Fibroblast of mammary gland (primary cell): ENCODE measurements around the gene GYS2.
"Not testable (repeated sequence)": the region's sequence is repeated elsewhere in the genome, so short reads cannot be mapped to it uniquely, and the experiment has no call there.

ENCODE experiments used
- DNase-seq: peaks from one replicate; pipeline ENCODE4 v3.0.0-alpha.2; 2010; ENCODE audit warnings: low read depth
- H3K4me3 ChIP-seq: 2 replicates; pipeline ENCODE4 v1.5.1; 2011; ENCODE audit warnings: low read depth, mild to moderate bottlenecking, low read length, moderate library complexity; ENCODE audit not compliant: control insufficient read depth
- TF ChIP-seq, protein P1 (sequence below): conservative IDR thresholded peaks from 2 replicates; pipeline ENCODE4 v1.5.1; 2011; ENCODE audit warnings: low read depth, low read length, inconsistent platforms; ENCODE audit not compliant: control insufficient read depth, insufficient read depth

Gene GYS2

DNA sequence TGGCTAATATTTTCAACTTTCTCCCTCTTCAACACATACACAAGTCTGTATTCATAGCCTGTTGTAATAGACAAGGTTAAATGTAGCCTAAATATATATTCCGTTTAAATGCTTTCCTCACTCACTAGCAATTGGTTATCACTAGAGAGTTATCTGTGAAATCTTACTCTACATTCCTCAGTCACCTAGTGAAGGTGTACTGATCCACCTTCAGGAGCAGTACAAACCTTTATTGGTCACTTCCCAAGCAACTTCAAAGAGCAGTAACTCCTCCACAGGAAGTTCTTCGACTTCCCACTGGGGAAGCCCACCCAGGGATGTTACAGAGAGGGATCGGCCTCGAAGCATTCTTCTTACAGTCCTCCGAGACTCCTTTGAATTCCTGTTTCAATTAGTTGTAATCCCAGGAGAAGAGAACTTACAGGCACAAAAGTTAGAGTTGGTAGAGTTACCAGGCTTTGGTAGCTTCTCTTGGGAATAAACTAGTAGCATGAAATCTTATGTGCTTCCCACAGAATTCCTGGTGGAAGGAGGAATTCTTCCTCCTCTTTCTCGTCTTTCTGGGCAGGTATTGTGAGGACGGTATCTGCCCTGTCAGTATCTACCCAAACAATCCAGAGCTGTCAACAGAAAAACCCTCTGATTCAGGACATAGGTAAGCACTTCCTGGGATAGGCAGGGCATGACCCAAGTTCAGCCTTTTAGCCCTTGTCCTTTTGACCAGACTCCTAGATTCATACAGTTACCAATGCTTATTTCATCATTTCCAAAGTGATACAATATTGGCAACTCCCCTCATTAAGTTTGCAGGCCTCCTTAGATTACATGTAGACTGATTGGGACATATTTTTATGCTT lies at the start of gene GYS2:
Gene GYS2, minus strand, starts transcription at position 603 of the 857 bp plus-strand sequence. Its CDS starts 255 bp downstream, at position 348.
- H3K4me3 ChIP-seq, result no peak within 1 kb of the TSS
- TF ChIP-seq, protein P1, sequence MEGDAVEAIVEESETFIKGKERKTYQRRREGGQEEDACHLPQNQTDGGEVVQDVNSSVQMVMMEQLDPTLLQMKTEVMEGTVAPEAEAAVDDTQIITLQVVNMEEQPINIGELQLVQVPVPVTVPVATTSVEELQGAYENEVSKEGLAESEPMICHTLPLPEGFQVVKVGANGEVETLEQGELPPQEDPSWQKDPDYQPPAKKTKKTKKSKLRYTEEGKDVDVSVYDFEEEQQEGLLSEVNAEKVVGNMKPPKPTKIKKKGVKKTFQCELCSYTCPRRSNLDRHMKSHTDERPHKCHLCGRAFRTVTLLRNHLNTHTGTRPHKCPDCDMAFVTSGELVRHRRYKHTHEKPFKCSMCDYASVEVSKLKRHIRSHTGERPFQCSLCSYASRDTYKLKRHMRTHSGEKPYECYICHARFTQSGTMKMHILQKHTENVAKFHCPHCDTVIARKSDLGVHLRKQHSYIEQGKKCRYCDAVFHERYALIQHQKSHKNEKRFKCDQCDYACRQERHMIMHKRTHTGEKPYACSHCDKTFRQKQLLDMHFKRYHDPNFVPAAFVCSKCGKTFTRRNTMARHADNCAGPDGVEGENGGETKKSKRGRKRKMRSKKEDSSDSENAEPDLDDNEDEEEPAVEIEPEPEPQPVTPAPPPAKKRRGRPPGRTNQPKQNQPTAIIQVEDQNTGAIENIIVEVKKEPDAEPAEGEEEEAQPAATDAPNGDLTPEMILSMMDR, result no peak
- DNase-seq, result no peak

DNA sequence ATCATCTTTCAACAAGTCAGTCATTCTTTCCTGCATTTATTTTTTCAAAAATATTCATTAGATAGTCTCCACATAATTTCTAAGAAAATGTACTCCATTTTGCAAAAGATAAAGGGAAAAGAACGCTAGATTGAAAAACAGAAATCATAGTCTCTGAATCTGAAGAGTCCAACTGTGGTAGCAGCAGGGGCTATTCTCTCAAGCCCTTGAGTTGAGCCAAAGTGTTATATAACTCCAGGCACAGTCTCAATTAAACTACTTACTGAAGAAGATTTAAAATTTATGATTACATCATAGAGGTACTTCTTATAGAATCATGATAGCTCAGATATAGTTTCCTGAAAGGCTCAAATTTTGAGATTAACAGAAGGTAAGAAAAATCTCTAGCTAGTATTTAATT lies 47.2 kb upstream of the GYS2 start:
- TF ChIP-seq, protein P1, result no peak
- no peak overlapping the region for H3K4me3 ChIP-seq
- DNase-seq, result no peak

DNA sequence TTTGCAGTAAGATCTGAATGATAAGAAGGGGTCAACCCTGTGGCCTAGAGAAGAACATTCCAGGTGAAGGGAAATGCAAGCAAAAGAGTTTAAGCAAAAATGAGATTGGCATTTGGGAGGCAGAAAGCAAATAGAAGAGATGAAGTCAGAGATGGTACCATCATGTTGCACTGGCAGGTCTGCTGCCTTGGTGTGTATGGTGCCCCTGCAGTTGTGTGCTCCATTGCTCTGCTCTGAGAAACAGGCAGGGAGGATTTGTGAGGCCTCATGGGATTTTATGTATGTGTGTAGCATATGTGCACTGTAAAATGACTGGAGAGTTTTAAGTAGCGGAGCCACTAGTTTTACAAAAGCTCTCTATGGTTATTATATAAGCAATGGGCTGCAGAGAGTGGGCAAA lies 46.4 kb upstream of the GYS2 start:
- no peak for DNase-seq
- H3K4me3 ChIP-seq, result no peak overlapping the region

DNA sequence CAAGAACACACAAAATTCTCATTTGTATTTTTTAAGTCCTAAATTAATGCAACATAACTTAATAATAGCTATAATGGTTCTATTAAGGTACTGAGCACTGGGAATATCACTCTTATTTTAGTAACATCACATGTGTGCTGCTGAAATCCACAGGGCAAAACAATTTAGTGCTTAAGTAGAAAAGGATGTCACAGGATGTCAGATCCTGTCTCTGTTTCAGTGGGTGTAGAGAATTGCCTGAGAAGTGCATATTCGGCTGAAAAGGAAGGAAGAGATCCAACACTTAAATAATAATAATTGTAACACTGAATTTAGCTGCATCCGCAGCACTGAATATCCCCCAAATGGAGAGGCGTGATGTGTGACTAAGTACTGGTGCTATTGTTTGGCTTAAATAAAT lies 44.4 kb upstream of the GYS2 start:
- no peak for DNase-seq
- no peak overlapping the region for H3K4me3 ChIP-seq
- TF ChIP-seq, protein P1, result no peak

More for the DNA sequence above, 46.4 kb upstream of the GYS2 start:
- TF ChIP-seq, protein P1, result no peak

DNA sequence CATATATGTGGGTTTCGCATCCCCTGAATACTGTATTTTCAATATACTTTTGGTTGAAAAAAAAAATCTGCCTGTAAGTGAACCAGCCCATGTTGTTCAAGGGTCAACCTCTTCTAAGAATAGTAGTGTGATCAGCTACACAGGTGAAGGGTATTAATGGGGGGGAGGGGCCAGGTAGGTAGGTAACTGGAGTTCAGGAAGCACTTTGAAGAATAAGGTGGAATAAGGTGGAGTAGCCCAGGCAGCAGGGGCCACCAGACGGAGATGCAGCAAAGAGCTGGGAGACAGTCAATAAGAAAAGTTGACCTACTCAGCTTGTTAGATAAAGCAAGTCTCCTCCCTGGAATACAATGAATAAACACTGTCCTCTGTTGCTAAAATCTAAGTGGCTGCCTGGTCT lies 43.7 kb upstream of the GYS2 start:
- DNase-seq, result no peak
- no peak overlapping the region for H3K4me3 ChIP-seq
- TF ChIP-seq, protein P1, result no peak

DNA sequence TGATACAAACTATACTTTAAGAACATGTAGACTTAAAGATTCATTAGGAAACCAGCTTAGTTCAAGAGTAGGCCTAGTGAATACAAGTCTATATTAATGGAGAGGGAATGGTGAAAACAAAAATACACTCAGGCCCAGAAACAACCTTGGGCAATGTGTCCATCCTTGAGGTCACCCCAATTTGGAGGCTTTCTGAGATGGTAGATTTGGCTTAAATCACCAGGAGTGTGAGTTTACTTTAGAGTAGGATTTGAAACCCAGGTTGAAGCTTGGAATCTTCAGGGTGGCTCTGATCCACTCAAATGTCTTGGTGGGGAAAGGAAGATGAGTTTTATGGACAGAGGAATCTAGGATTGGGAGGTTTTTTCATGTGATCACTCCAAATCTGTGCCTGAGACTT lies 42.5 kb upstream of the GYS2 start:
- no peak for DNase-seq
- H3K4me3 ChIP-seq, result no peak overlapping the region
- TF ChIP-seq, protein P1, result no peak

DNA sequence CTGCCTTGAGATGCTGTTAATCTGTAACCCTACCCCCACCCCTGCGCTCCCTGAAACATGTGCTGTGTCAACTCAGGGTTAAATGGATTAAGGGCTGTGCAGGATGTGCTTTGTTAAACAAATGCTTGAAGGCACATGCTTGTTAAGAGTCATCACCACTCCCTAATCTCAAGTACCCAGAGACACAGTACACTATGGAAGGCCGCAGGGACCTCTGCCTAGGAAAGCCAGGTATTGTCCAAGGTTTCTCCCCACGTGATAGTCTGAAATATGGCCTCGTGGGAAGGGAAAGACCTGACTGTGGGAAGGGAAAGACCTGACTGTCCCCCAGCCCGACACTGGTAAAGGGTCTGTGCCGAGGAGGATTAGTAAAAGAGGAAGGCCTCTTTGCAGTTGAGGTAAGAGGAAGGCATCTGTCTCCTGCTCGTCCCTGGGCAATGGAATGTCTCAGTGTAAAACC lies 40.4 kb upstream of the GYS2 start:
- not testable (repeated sequence) for DNase-seq, H3K4me3 ChIP-seq
